ENCODE data around the gene KCNJ6.
A peak's percentile ranks its signal among the peaks of the same experiment; 100 is the strongest.

KCNJ6 gene

GRCh38 chr21:37915497-37915911 is 753 bp downstream of the KCNJ6 start:
- DNase-seq, result no peak
- no peak for TF ChIP-seq CTCF (IDR thresholded peaks at IDR 0.05; ENCODE audit: low read depth, low read length, missing control alignments)
- peaks cover 30% of the 10 kb centered on the region for H3K27me3 ChIP-seq (replicated peaks)
- H3K4me3 ChIP-seq (ENCODE audit: low read depth, low read length), result peak overlapping the region; percentile 30
- no peak overlapping the region for H3K27ac ChIP-seq
- in situ Hi-C loops (cut with HindIII; ENCODE audit: low pct_ligation_motif_present, low sequenced_read_pairs), result no loop called here
- H3K36me3 ChIP-seq (replicated peaks), result no peaks in the 10 kb centered on the region

- no peak for TF ChIP-seq CTCF (IDR thresholded peaks at IDR 0.05; ENCODE audit: low read depth, low read length, missing control alignments)
- in situ Hi-C loops (cut with HindIII; ENCODE audit: low pct_ligation_motif_present, low sequenced_read_pairs), result no loop called here
- DNase-seq, result no peak
- Histone ChIP-seq H3K27ac (no peak overlapping the region), H3K36me3 (replicated peaks) (no peaks in the 10 kb centered on the region), H3K4me3 (ENCODE audit: low read depth, low read length) (no peak overlapping the region), H3K27me3 (replicated peaks) (peaks cover 30% of the 10 kb centered on the region)
Observed at GRCh38 chr21:37912616-37913015, 3.6 kb downstream of the KCNJ6 start.

GRCh38 chr21:37909936-37910335 is 6.3 kb downstream of the KCNJ6 start:
- peaks cover 15% of the 10 kb centered on the region for H3K27me3 ChIP-seq (replicated peaks)
- in situ Hi-C loops (cut with HindIII; ENCODE audit: low pct_ligation_motif_present, low sequenced_read_pairs), result no loop called here
- no peaks in the 10 kb centered on the region for H3K36me3 ChIP-seq (replicated peaks)
- peak; percentile 58 for TF ChIP-seq CTCF (IDR thresholded peaks at IDR 0.05; ENCODE audit: low read depth, low read length, missing control alignments)
- H3K4me3 ChIP-seq (ENCODE audit: low read depth, low read length), result no peak overlapping the region
- DNase-seq, result no peak
- H3K27ac ChIP-seq, result no peak overlapping the region

- no peaks in the 10 kb centered on the region for H3K36me3 ChIP-seq (replicated peaks)
- no peak for DNase-seq
- TF ChIP-seq CTCF (IDR thresholded peaks at IDR 0.05; ENCODE audit: low read depth, low read length, missing control alignments), result no peak
- no peak overlapping the region for H3K4me3 ChIP-seq (ENCODE audit: low read depth, low read length)
- in situ Hi-C loops (cut with HindIII; ENCODE audit: low pct_ligation_motif_present, low sequenced_read_pairs), result no loop called here
- peaks cover 4% of the 10 kb centered on the region for H3K27me3 ChIP-seq (replicated peaks)
- H3K27ac ChIP-seq, result no peak overlapping the region
Observed at GRCh38 chr21:37908691-37909090, 7.6 kb downstream of the KCNJ6 start.

- DNase-seq, result no peak
- H3K27me3 ChIP-seq (replicated peaks), result peaks cover 1% of the 10 kb centered on the region
- TF ChIP-seq CTCF (IDR thresholded peaks at IDR 0.05; ENCODE audit: low read depth, low read length, missing control alignments), result no peak
Observed at GRCh38 chr21:37907076-37907475, 9.2 kb downstream of the KCNJ6 start.

GRCh38 chr21:37905291-37905690 is 11.0 kb downstream of the KCNJ6 start:
- in situ Hi-C loops (cut with HindIII; ENCODE audit: low pct_ligation_motif_present, low sequenced_read_pairs), result no loop called here
- Histone ChIP-seq H3K4me3 (ENCODE audit: low read depth, low read length) (no peak overlapping the region), H3K36me3 (replicated peaks) (no peaks in the 10 kb centered on the region), H3K27ac (no peak overlapping the region), H3K27me3 (replicated peaks) (peaks cover 3% of the 10 kb centered on the region)
- DNase-seq, result no peak
- TF ChIP-seq CTCF (IDR thresholded peaks at IDR 0.05; ENCODE audit: low read depth, low read length, missing control alignments), result no peak

More at GRCh38 chr21:37907076-37907475, 9.2 kb downstream of the KCNJ6 start:
- H3K27ac ChIP-seq, result no peak overlapping the region
- H3K4me3 ChIP-seq (ENCODE audit: low read depth, low read length), result no peak overlapping the region
- no peaks in the 10 kb centered on the region for H3K36me3 ChIP-seq (replicated peaks)
- in situ Hi-C loops (cut with HindIII; ENCODE audit: low pct_ligation_motif_present, low sequenced_read_pairs), result no loop called here
